A673 (cell line): ENCODE measurements around the gene MINDY2. TPM values are rescaled to one million over a fixed set of nuclear protein-coding genes. Genes with fewer than 3 reads are reported as not detected.
"Not testable (repeated sequence)": the region's sequence is repeated elsewhere in the genome, so short reads cannot be mapped to it uniquely, and the experiment has no call there.

Experiments used
- BruUV-seq: library from RNA; stranded (reverse); fragments of 400-500 nt; replicated peaks from 2 replicates; lab custom pipeline; 2021; lab: Mats Ljungman, UMichigan
- CTCF ChIA-PET: fragments of 300-600 bp; sonication (Branson Sonifier 250); formaldehyde crosslinking; loops from one replicate; lab custom pipeline; 2022; ENCODE audit warnings: antibody characterized with exemption; lab: Charles Lee
- POLR2A ChIA-PET: fragments of 300-600 bp; sonication (Branson Sonifier 250); formaldehyde crosslinking; loops from one replicate; lab custom pipeline; 2022; ENCODE audit warnings: antibody characterized with exemption; ENCODE audit not compliant: low non-redundant PET; lab: Charles Lee
- DNase-seq: peaks from one replicate; pipeline ENCODE4 v3.0.0-alpha.2; 2015; ENCODE audit warnings: low spot score
- H3K27ac ChIP-seq: fragments of 200-600 bp; sonication (generic); 2 replicates; pipeline ENCODE4 v1.5.1; 2016; ENCODE audit warnings: mixed run types, low read depth, mild to moderate bottlenecking, mixed read lengths, antibody characterized with exemption, low read length; ENCODE audit not compliant: poor library complexity, severe bottlenecking
- H3K27me3 ChIP-seq: fragments of 200-600 bp; sonication (generic); replicated peaks from 2 replicates; pipeline ENCODE4 v1.6.1; 2017; ENCODE audit warnings: mixed run types, low read depth, mild to moderate bottlenecking, mixed read lengths, antibody characterized with exemption, low read length; ENCODE audit not compliant: insufficient read depth, poor library complexity
- H3K36me3 ChIP-seq: fragments of 200-600 bp; sonication (generic); 2 replicates; pipeline ENCODE4 v1.6.1; 2016; ENCODE audit warnings: mixed run types, mild to moderate bottlenecking, mixed read lengths, antibody characterized with exemption, low read length; ENCODE audit not compliant: insufficient read depth, poor library complexity, severe bottlenecking
- H3K4me1 ChIP-seq: fragments of 200-600 bp; sonication (generic); 2 replicates; pipeline ENCODE4 v1.6.1; 2017; ENCODE audit warnings: mixed run types, mild to moderate bottlenecking, mixed read lengths, antibody characterized with exemption, low read length; ENCODE audit not compliant: insufficient read depth, poor library complexity, severe bottlenecking
- H3K4me3 ChIP-seq: fragments of 200-600 bp; sonication (generic); 2 replicates; pipeline ENCODE4 v1.5.1; 2016; ENCODE audit warnings: low read depth, mixed run types, mild to moderate bottlenecking, mixed read lengths, low read length; ENCODE audit not compliant: poor library complexity, severe bottlenecking
- H3K9me3 ChIP-seq: fragments of 200-600 bp; sonication (generic); 2 replicates; pipeline ENCODE4 v1.6.1; 2016; ENCODE audit warnings: mixed run types, low read depth, mild to moderate bottlenecking, mixed read lengths, antibody characterized with exemption, low read length; ENCODE audit not compliant: poor library complexity, severe bottlenecking
- EZH2 ChIP-seq: fragments of 200-600 bp; sonication (generic); IDR thresholded peaks from 2 replicates; pipeline ENCODE4 v1.6.1; 2017; ENCODE audit warnings: borderline replicate concordance, low read depth, mild to moderate bottlenecking, mixed read lengths, antibody characterized with exemption, low read length; ENCODE audit not compliant: poor library complexity, severe bottlenecking
- intact Hi-C: fragments of 100-400 bp; cut with micrococcal nuclease; formaldehyde crosslinking; loops from one replicate; pipeline ENCODE4 v1.10.0; 2022; ENCODE audit not compliant: unreplicated experiment
- total RNA-seq: library from RNA; stranded (reverse); gene quantifications from 2 replicates; pipeline ENCODE4 v1.2.3, GENCODE V29; 2021
- TF ChIP-seq, protein P1 (sequence below): fragments of 300-800, 200-600 bp; sonication (generic); conservative IDR thresholded peaks from 2 replicates; pipeline ENCODE4 v1.5.1; 2017; ENCODE audit warnings: low read depth, mild to moderate bottlenecking, antibody characterized with exemption, low read length, moderate library complexity, mixed read lengths

MINDY2 gene
- total RNA-seq, 1 experiment from 2014 or later = 14.1 TPM

DNA sequence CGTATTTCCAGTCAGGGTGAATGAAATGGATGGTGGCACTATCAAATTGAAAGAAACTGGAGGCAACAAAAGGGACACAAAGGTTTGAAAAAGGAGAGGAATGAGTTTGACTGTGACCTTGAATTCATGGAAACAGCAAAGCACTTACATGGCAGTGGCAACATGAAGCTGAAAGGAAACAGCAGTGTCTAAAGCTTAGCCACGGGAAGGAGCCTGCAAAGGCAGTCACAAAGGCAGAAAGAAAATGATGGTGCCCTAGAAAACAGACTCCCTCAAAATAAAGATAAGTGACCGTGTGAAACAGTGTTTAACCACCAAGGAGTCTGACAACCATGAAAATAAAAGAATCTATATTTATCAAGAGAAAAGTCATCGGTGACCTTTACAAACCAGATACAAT lies 111.1 kb downstream of the MINDY2 start:
- Histone ChIP-seq H3K27ac (no peak overlapping the region), H3K4me1 (peaks cover 26% of the 10 kb centered on the region), H3K4me3 (no peak overlapping the region), H3K36me3 (peaks cover 78% of the 10 kb centered on the region), H3K27me3 (no peaks in the 10 kb centered on the region), H3K9me3 (no peaks in the 10 kb centered on the region)
- ChIA-PET CTCF (interaction anchor here (0.6 to 0.8 kb wide), 2 partner anchors 9 to 670 kb away, joined by 3 to 4 read pairs; no protein-coding TSS in a partner anchor), POLR2A (no interaction called here)
- BruUV-seq = no TSS peak
- intact Hi-C loops = loop anchor here (10.0 kb wide), 1 partner anchor 657 kb away; no protein-coding TSS in a partner anchor
- TF ChIP-seq, protein P1, sequence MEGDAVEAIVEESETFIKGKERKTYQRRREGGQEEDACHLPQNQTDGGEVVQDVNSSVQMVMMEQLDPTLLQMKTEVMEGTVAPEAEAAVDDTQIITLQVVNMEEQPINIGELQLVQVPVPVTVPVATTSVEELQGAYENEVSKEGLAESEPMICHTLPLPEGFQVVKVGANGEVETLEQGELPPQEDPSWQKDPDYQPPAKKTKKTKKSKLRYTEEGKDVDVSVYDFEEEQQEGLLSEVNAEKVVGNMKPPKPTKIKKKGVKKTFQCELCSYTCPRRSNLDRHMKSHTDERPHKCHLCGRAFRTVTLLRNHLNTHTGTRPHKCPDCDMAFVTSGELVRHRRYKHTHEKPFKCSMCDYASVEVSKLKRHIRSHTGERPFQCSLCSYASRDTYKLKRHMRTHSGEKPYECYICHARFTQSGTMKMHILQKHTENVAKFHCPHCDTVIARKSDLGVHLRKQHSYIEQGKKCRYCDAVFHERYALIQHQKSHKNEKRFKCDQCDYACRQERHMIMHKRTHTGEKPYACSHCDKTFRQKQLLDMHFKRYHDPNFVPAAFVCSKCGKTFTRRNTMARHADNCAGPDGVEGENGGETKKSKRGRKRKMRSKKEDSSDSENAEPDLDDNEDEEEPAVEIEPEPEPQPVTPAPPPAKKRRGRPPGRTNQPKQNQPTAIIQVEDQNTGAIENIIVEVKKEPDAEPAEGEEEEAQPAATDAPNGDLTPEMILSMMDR = no peak
- TF ChIP-seq EZH2 = no peak
- no peak for DNase-seq

DNA sequence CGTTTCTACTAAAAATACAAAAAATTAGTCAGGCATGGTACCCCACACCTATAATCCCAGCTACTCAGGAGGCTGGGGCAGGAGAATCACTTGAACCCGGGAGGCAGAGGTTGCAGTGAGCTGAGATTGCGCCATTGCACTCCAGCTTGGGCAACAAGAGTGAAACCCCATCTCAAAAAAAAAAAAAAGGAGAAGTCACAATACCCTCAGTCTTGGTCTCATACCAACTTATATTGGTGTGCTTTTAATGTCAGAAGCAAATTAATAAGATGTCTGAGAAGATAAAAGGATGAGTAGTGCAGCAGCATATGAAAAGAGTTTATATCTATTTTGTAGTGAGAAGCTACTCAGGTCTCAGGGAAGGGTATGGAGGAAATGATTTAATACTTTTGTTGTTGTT lies 112.8 kb downstream of the MINDY2 start:
- CTCF ChIA-PET, POLR2A ChIA-PET, H3K4me3 ChIP-seq, H3K27ac ChIP-seq, DNase-seq, H3K27me3 ChIP-seq, BruUV-seq, H3K9me3 ChIP-seq: not testable (repeated sequence)
- intact Hi-C loops = loop anchor here (10.0 kb wide), 1 partner anchor 659 kb away; no protein-coding TSS in a partner anchor
- Histone ChIP-seq H3K4me1 (peaks cover 22% of the 10 kb centered on the region), H3K36me3 (peaks cover 82% of the 10 kb centered on the region)

DNA sequence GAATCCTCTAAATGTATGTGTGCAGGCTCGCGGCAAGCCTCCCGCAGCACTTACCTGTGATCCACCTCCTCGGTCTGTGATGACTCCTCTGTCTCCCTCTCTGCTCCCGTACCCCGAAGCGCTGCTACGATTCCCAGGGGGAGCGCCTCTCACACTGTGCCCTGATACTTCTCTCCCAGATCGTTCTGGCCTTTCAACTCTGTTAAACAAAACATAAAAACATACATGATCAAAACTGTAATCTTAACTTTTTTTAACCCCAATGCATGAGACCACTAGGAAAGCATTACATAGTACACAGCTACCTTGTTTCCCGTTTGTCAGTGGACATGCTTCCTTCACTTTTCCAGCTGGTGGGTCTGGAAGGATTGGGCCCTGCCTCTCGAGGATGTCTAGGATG lies 115.8 kb downstream of the MINDY2 start:
- no TSS peak for BruUV-seq
- no peak for DNase-seq
- intact Hi-C loops = loop anchor here (10.0 kb wide), 1 partner anchor 662 kb away; no protein-coding TSS in a partner anchor
- H3K27ac ChIP-seq = no peak overlapping the region
- CTCF ChIA-PET = no interaction called here
- H3K36me3 ChIP-seq = peaks cover 92% of the 10 kb centered on the region
- TF ChIP-seq, protein P1 = no peak
- TF ChIP-seq EZH2 = no peak
- no peaks in the 10 kb centered on the region for H3K27me3 ChIP-seq
- H3K4me1 ChIP-seq = no peaks in the 10 kb centered on the region
- POLR2A ChIA-PET = no interaction called here
- H3K9me3 ChIP-seq = no peaks in the 10 kb centered on the region
- H3K4me3 ChIP-seq = no peak overlapping the region

DNA sequence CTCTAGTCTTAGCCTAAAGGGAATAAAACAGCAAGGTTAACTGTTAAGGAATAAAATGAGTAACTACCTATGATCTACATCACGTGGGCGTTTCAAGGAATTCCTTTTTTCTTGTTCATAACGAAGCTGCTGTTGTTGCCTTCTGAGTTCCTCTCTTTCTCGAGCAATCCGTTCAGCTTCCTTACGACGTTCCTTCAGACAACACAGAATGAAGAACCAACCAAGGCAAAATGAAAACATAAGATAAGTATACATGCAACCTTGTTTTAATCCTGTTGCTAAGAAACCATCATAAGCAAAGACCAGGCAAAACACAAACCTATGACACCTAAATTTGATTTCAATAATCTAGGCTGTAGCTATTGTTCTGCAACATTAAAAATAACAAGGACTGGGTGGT lies 118.3 kb downstream of the MINDY2 start:
- H3K27me3 ChIP-seq = no peaks in the 10 kb centered on the region
- H3K4me3 ChIP-seq = no peak overlapping the region
- TF ChIP-seq EZH2 = no peak
- TF ChIP-seq, protein P1 = no peak
- peaks cover 98% of the 10 kb centered on the region for H3K36me3 ChIP-seq
- CTCF ChIA-PET = no interaction called here
- POLR2A ChIA-PET = no interaction called here
- no TSS peak for BruUV-seq
- H3K27ac ChIP-seq = no peak overlapping the region
- H3K9me3 ChIP-seq = no peaks in the 10 kb centered on the region
- intact Hi-C loops = loop anchor here (10.0 kb wide), 1 partner anchor 665 kb away; no protein-coding TSS in a partner anchor
- DNase-seq = no peak
- no peaks in the 10 kb centered on the region for H3K4me1 ChIP-seq
